DMS 273 treated with DMSO at 0.1 percent for 48 hours (cell line): ENCODE results near the gene SF3A2.

Experiments used
- DNase-seq: peaks from one replicate; lab custom pipeline; 2025; lab: John Stamatoyannopoulos, UW

SF3A2 gene

DNA sequence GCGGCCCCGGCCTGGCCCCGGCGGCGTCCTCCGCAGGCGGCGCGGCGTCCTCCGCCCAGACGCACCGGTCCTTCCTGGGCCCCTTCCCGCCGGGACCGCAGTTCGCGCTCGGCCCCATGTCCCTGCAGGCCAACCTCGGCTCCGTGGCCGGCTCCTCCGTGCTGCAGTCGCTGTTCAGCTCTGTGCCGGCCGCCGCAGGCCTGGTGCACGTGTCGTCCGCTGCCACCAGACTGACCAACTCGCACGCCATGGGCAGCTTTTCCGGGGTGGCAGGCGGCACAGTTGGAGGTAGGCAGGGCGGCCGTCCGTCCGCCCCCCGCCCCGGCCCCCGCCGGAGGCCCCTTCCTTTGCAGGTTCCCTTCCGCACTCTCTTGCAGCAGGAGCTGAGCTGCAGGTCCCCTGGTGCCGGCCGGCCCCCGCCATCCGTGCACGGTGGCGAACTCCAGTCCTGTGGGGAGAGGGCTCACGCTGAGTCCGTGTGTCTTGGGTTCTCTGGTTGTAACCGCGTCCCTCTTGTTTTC is 9.7 kb upstream of the SF3A2 start:
- no peak for DNase-seq

DNA sequence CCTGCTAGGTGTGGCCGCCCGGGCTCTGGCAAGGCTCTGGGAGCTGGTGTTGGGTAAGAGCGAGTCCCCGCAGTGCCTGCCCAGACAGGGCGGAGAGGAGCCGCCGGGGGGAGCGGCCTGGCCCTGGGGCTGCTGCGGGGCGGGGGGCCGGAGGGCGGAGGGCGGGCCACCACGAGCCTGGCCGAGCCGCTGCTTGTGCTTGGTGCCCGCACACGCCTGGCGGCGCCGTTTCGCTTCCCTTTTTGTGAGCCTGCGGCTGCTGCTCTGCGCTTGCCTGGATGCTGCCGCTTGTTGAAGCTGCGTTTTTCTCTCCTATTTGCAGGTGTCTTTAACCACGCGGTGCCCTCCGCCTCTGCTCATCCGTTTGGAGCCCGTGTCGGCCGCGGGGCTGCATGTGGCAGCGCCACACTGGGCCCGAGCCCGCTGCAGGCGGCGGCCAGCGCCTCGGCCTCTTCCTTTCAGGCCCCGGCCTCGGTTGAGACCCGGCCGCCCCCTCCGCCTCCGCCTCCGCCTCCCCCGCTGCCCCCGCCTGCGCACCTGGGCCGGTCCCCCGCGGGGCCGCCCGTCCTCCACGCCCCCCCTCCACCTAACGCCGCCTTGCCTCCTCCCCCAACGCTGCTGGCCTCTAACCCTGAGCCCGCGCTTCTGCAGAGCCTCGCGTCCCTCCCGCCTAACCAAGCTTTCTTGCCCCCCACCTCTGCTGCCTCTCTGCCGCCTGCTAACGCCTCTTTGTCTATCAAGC is 9.0 kb upstream of the SF3A2 start:
- DNase-seq = no peak

GRCh38 chr19:2228157-2229030 is 8.2 kb upstream of the SF3A2 start:
- no peak for DNase-seq

DNA sequence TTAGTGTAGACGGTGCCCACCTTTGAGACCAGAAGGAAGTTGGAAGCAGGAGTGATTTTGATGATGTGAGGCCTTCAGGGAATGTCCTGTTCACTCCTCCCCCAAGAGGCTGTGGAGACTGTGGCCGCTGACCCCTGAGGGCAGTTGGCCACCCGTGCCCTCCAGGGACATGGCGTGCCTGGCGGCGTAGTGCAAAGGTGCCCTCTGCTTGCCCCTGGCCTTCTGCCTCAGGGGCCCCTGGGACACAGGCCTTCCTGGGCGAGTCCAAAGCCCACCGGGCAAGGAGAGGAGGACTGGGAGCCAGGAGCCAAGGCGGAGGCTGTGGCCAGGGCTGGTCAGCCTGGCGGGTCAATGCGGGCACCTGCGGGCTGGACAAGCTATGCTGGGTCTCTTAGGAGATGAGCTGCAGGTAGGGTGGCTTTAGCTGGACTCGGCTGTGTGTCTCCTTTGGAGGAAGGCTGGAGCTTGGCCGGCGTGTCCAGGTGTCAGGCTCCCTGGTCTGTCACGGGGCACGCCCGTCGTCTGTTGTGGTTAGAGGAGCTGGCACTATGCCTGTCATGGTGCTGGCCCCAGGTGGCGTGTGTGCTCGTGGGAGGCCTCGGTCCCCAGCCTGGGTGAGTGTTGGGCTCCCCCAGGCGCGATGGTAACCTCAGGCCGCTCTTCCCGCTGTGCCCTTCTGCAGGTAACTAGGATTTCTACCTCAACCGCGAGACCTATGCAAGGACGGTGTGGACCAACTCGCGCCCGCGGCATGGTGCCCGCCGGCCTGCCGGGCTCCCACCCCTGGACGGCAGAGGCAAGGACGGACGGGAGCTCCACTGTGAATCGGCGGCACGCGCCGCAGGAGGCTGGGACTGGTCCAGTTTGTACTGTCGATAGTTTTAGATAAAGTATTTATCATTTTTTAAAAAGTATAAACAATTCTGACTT is 7.3 kb upstream of the SF3A2 start:
- no peak for DNase-seq

- no peak for DNase-seq
These were observed 6.5 kb upstream of the SF3A2 start for GRCh38 chr19:2230033-2230531.

DNA sequence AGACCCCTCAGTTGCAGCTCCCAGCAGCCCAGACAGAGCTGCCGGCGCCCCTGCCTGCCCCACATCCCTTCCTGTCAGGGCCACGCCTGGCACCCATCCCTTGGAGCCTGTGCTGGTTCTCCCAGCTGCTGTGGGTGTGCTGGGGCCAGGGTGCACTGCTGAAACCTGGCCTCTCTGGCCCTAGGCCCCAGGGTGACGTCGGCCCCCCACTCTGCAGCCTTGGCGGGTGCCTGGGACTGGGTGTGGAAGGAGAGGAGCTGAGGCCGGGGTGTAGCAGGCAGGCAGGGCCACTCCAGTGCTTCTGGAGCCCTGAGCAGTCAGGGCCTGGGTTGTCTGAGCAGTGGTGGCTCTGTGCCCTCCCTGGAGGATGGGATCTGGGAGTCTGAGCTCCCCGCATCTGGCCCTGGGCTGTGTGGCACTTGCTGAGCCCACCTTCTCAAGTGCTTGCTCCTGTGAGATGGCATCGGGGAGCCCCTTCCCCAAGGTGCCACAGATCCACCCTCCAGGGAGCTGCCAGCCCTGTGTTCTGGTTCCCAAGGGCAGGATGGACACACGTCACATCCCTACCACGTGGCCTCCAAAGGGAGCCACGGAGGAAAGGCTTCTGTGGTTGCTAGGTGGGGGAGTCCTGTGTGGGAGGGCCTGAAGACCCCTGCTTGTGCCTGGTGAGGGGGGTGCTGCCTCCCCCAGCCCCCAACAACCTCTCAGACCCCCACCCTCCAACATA is 5.7 kb upstream of the SF3A2 start:
- no peak for DNase-seq

GRCh38 chr19:2231621-2232221 is 4.9 kb upstream of the SF3A2 start:
- no peak for DNase-seq

DNA sequence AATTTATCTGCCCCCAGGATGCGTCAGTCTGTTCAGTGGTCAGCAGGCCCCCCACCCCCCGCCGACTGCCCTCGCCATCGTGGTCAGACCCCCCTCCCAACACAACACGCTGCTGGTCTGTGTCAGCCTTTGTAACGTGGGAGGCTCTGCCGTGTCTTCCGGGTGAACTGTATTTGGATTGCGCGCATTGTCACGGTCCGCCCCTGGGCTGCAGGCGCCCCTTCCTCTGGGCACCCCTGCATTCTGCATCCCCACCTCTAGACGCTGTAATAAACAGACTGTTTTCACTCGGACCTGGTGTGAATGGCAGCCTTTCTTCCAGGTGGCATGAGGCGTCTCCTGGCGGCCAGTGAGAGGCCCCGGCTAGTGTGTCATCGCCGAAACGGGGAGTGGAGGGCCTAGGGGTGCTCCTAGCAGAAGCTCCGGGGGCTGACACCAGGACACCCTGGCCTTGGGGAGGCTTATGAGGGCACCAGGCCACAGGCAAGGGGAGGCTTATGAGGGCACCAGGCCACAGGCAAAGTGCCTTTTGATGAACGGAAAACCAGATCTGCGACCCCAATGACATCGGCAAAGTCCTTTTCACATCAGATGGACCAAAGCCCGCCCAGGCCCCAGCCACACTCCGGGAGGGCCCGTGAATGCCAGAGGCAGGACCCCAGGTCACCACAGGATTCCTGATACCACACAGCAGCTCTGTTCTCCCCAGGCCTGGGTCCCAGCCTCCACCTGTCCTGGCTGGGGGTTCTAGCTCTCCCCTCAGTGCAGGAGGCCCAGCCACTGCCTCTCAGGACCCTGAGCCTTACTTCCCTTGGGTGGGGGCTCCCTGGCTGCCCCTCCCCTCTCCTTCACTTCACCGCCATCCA is 4.1 kb upstream of the SF3A2 start:
- DNase-seq = no peak

- no peak for DNase-seq
These were observed 2.9 kb upstream of the SF3A2 start for GRCh38 chr19:2233601-2234280.

GRCh38 chr19:2234996-2235380 is 1.6 kb upstream of the SF3A2 start:
- no peak for DNase-seq

DNA sequence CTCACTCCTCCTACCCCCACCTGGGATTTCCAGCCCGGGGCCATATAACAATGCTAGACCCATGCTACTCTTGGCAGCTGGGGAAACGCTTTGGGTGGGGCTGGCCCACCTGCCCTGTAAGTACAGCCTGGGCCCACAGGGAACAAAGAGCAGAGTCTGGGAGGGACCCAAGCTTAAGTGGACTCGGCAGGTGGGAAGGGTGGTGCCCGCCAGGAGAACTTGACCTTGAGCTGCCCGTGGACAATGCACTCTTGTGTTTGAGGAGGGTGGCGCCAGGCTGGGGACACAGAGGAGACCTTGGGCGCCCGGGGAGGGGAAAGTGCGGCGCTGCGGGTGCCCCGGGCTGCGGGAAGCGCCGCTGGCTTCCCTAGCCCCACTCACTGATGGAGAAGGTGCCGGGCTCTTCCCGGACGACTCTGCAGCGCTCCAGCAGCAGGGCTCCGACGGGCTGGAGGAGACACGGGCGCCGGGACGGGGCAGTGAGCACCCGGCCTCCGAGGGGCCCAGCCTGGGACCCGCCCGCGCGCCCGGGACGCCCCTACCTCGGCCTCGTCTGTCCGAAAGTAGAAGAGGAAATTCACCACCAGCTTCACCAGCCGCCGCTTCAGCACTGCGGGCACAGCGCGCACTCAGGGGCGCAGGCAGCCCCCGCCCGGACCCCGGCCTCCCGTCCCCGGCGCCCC is 1.1 kb upstream of the SF3A2 start:
- no peak for DNase-seq

DNA sequence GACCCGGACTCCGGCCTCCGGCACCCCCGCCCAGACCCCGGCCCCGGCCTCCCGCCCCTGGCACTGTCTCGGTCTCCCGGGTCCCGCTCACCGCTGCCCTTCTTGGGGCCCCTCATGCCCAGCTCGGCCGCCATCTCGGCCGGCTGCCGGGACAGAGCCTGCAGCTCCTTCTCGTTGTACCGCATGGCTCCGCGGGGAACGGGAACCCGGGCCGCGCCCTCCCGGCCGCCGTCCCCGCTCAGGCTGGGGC is 635 bp upstream of the SF3A2 start:
- DNase-seq = no peak

DNA sequence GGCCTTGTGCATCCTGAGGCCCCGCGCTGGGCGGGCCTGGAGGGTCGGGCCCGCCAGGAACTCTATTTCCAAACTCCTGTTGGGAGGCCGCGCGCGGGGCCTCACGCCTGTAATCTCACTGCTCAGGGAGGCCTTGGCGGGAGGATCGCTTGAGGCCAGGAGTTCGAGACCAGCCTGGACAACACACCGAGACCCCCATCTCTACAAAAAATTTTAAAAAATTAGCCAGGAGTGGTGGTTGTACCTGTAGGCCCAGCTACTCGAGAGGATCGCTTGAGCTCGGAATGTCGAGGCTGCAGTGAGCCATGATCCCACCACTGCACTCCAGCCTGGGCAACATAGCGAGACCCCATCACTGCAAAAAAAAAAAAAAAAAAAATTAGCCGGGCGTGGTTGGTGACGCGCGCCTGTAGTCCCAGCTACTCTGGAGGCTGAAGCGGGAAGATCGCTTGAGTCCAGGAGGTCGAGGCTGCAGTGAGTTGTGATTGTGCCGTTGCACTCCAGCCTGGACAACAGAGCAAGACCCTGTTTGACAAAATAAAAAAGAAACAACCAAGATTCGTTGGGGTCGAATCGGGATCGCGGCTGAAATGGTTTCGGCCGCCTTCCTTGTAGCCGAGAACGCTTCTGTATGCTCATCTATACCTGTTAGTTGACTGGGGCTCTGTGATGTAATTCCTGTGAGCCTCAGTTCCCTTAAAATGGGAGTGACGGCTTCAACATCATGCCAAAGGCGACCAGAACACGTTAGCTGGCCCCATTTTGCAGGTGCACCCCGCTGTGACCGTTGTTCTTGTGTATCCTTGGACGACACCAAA is 636 bp downstream of the SF3A2 start:
- DNase-seq = no peak

DNA sequence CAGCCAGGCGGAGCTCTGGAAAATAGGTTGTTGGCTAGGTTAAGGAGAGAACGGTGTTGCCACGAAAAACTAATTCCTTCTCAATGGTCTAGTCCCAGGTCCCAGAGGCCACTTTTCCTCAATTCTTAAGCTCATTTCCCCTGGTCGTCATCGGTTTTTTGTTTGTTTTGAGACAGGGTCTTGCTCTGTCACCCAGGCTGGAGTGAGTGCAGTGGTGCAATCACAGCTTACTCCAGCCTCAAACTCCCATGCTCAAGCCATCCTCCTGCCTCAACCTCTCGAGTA is 1.2 kb downstream of the SF3A2 start:
- no peak for DNase-seq

DNA sequence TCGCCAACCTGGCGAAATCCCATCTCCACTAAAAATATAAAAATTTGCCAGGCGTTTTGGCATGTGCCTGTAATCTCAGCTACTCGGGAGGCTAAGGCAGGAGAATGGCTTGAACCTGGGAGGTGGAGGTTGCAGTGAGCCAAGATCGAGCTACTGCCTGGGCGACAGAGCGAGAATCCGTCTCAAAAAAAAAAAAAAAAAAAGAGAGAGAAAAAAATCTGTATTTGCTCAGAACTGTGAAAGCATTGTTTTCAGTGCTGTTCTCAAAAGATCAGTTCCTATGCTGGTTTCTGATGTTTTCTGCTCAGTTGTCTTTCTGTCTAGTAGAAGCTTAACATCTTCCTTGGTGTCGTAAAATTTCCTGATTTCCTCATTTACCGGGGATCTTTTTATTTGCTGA is 2.5 kb downstream of the SF3A2 start:
- no peak for DNase-seq

GRCh38 chr19:2239771-2240770 is 3.4 kb downstream of the SF3A2 start:
- DNase-seq = no peak
